Stimulated activated CD8-positive, alpha-beta memory T cell treated with anti-CD3 and anti-CD28 coated beads, Interleukin-15, amount 100 ng/mL, for 1 hour (primary cell): ENCODE measurements around the gene LRRC75A.
A peak's percentile ranks its signal among the peaks of the same experiment; 100 is the strongest.
"Not testable (repeated sequence)": the region's sequence is repeated elsewhere in the genome, so short reads cannot be mapped to it uniquely, and the experiment has no call there.

Experiments
- DNase-seq: peaks from one replicate; pipeline ENCODE4 v3.0.0-alpha.2; 2020; ENCODE audit warnings: low read depth

Gene LRRC75A

GRCh38 chr17:16432017-16432416 is 60.0 kb downstream of the LRRC75A start:
- DNase-seq: no peak

DNA sequence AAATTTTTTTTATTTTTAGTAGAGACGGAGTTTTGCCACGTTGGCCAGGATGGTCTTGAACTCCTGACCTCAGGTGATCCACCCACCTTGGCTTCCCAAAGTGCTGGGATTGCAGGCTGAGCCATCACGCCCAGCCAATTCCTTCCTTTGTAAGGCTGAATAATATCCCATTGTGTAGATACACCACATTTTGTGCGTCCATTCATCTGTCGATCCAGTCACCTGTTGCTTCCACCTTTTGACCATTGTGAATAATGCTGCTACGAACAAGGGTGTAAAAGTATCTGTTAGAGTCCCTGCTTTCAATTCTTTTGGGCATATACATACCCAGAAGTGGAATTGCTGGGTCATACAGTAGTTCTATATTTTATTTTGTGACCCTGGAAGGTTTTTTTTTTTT is 61.3 kb downstream of the LRRC75A start:
- DNase-seq: no peak

- DNase-seq: no peak
Measured at GRCh38 chr17:16429083-16429482, 62.9 kb downstream of the LRRC75A start.

DNA sequence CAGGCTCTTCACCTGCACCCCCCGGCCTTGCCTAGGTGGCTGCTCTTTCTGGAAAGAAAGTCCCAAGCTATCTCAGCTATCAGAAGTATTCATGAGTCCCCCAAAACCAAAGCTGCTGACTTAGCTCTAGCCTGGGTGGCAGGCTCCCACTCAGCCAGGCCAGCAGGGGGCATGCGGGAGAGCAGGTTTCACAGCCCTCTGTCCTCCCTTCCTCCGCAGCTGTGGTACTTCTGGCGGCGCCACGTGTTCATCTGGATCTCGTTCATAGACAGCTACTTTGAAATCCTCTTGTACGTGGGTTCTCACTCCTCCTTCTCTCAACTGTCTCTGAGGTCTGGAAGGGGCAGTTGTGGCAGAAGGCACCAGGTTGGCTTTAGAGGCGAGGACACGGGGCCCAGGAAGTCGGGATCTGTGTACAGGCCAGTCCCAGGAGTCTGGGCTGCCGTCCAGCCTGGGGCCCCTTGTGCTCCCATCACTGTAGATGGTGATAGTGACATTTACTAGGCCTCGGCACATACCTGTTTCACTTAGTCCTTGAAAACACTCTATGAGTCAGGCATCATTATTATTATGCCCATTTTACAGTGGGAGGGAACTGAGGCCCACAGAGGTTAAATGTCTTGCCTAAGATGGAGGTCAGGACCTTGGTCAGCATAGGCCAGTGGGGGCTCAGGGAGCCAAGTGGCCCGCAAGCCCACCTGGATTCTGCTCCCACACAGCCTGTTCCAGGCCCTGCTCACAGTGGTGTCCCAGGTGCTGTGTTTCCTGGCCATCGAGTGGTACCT is 63.7 kb downstream of the LRRC75A start:
- no peak for DNase-seq

DNA sequence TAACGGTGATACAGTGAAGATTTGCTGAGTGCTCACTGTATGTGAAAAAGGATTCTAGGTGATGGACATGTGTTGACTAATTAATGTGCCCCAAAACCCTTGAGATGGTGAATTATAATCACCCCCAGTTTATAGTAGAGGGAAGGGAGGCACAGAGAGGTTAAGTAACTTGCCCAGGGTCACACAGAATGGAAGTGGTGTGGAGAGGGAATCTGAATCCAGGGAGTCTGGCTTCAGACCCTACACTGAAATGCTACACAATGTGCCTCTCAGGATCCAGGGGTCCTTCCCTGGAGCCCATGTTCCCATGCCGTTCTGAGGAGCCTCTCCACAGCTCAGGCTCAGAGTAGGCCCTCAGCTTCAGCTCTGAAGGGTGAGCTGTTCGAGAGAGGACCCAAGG is 65.0 kb downstream of the LRRC75A start:
- no peak for DNase-seq

DNA sequence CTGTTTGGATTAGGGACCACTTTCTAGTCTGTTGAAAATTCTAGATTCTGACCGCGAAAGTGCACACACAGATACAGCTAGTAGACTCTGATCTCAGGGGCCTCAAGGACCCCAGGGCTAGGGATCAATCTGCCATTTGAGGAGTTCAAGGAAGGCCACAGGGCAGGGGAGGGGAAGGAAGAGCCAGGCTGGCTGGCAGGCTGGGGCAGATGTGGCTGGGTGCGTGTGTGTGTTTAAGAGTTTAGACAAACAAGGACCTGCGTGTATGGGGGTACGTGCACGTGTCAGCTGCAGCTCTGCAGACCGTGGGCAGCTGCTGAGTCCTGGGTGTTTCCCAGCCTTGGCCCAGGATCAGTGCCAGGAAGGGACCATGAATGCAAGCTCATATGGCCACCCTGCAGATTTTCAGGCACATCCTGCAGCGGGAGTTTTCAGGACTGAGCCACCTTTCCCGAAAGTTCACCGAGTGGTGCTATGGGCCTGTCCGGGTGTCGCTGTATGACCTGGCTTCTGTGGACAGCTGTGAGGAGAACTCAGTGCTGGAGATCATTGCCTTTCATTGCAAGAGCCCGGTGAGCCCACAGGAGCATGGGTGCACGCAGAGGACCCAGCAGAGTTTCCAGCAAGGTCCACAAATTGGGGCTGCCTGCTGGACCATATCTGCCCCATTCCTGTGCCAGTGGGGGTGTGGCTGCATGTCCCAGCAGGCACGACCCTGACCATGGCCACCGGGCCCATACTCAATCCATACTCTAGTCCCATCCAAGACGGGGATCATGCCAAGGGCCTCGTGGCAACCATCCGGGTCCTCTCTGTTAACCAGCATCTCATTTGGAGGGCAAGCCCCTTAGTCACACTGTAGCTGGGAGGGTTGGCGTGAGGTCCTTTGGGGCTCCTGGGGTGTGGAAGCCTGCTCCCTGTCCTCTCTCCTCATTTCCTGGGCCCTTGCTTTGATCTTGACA is 66.0 kb downstream of the LRRC75A start:
- no peak for DNase-seq

- DNase-seq: no peak
Measured at GRCh38 chr17:16425202-16425601, 66.8 kb downstream of the LRRC75A start.

DNA sequence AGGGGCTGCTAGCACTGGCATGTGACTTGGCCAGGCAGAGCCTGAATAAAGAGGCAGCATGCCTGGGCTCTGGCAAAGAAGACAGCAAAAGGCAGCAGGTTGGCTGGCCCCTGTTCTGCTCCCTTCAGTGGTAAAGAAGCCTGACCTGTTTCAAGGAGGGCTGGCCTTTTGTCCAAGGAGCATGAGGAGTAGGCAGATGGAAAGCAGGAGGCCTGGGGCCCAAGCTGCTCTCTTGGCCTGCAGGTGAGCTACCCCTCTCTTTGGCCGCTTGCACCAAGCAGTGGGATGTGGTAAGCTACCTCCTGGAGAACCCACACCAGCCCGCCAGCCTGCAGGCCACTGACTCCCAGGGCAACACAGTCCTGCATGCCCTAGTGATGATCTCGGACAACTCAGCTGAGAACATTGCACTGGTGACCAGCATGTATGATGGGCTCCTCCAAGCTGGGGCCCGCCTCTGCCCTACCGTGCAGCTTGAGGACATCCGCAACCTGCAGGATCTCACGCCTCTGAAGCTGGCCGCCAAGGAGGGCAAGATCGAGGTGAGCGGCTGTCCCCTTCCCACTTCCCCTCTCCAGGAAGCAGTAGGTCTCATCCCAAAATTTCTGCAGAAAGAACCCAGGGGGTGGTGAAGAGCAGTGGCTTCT is 68.6 kb downstream of the LRRC75A start:
- no peak for DNase-seq

GRCh38 chr17:16422416-16422815 is 69.6 kb downstream of the LRRC75A start:
- no peak for DNase-seq

GRCh38 chr17:16419929-16420271 is 72.1 kb downstream of the LRRC75A start:
- DNase-seq: peak; percentile 29

- DNase-seq: peak; percentile 38
Measured at GRCh38 chr17:16419074-16419928, 72.7 kb downstream of the LRRC75A start.

DNA sequence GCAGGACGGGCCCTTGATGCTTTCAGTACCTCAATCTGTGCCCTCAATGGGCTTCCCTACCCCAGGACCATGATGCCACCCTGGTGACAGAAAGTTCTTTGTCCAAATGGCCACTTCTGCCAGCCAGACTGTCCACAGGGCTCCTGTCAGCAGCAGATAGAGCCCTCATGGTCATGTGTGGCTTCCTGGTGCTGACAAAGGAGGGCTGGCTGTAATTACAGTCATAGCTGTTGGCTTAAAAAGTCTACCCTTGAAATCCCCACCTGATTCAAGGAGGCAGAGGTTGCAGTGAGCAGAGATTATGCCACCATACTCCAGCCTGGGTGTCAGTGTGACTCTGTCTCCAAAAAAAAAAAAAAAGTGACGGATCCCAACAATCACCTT is 73.3 kb downstream of the LRRC75A start:
- DNase-seq: no peak

DNA sequence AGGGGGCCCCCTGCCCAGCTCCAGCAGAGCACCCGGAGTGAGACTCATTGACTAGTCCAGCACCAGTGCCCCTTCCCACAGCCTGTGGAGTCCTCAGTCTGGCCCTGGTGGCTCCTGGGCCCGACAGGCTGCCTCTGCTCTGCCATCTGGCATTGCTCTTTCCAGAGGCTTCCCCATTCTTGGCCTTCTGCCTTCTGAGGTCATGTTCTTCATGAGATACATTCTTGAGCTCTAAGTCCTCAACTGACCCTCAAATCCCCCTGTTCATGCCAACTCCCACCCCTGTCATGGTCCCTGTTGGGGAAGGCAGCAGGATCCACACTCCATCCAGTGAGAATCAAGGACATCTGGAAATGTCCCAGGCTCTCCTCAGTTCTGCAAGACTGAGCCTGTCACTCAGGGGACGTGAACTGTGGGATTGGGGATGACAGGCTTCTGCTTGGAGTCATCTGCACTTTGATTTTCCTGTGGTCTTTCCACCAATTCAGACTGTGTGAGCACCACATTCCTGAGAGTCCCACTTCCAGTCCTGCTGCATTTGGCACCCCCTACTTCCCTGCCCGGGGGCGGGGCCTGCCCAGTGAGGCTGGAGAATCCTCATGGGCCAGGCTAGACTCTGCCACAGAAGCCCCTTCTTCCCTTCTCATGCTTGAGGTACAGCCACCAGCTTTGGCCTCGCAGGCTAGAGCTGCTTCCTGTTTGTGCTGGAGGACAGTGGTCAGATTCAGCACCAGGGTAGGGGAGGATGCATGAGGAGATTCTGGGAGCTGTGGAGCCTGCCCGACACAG is 73.9 kb downstream of the LRRC75A start:
- no peak for DNase-seq

DNA sequence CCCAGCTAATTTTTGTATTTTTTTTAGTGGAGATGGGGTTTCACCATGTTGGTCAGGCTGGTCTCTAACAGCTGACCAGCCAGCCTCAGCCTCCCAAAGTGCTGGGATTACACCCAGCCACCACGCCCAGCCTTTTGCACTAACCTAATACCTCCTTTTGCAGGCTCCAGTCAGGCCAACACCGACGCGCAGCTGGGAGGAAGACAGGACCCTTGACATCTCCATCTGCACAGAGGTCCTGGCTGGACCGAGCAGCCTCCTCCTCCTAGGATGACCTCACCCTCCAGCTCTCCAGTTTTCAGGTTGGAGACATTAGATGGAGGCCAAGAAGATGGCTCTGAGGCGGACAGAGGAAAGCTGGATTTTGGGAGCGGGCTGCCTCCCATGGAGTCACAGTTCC is 74.6 kb downstream of the LRRC75A start:
- no peak for DNase-seq

- peak; percentile 24 for DNase-seq
Measured at GRCh38 chr17:16415031-16415924, 76.7 kb downstream of the LRRC75A start, which contains the start of gene TRPV2. TSS of gene TRPV2 (plus strand) at chr17:16415571. CDS start at chr17:16417669, 2,098 bp downstream.

DNA sequence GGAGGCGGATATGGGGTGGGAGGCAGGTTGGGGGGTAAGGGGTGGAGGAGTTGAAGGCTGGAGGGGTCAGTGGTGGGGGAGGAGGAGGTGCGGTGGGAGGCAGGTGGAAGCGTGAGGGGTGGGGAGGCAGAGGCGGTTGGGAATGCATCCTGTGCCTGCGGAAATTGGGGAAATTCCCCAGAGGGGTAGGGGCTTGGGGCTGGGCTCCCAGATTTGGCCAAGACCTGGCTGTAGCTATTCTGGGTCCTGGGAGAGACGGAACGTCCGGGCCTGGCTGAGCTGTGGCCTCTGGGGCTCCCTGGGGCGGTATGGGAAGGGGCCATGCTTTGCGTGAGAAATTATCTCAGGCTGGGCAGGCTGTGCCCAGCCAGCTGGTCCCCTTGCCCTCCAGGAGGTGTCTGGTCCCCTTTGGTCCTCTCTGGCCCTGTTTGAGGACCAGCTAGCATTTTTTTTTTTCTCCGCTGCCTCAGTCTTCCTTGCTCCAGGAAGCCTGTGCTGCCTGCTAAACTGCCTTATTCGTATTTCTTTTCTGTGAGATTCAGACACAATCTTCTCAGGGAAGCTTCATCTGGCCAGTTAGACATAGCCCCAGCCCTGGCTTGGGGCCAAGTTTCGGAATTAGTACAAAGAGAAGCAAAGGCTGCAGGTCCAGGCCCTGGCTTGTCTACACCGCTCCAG is 83.9 kb downstream of the LRRC75A start:
- no peak for DNase-seq

DNA sequence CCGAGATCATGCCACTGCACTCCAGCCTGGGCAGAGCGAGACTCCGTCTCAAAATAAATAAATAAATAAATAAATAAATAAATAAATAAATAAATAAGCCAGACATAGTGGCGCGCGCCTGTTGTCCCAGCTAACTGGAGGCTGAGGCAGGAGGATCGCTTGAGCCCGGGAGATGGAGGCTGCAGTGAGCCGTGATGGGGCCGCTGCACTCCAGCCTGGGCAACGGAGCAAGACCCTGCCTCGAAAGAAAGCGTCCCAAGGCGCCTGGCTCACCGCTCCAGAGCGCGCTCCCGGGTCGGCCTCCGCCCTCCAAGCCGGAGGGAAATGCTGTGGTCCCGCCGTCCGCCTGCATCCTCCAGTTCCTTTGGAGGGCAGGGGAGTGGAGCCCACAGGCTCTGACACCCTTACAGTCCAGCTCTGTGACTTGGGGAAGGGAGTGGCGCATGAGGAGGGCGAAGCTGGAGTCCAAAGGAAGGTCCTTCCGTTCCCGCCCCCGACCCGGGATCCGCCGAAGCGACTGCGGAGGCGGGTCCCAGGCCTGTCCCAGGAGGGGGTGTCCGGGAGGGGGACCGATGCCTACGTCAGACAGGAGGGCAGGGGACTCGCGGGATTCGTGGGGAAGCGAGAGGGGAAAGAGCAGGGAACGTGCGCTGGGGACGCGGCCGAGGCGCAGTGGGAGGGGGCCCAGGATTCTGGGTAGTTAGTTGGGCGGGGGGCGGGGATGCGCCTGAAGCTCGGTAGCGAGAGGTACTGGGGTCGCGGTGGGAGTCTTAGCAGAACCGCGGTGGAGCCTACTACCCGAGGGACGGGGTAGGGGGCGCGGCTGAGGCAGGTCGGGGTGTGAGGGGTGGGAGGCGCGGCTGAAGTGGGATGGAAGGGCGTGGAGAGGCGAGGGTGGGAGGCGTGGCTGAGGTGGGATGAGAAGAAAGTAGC is 85.0 kb downstream of the LRRC75A start:
- no peak for DNase-seq

DNA sequence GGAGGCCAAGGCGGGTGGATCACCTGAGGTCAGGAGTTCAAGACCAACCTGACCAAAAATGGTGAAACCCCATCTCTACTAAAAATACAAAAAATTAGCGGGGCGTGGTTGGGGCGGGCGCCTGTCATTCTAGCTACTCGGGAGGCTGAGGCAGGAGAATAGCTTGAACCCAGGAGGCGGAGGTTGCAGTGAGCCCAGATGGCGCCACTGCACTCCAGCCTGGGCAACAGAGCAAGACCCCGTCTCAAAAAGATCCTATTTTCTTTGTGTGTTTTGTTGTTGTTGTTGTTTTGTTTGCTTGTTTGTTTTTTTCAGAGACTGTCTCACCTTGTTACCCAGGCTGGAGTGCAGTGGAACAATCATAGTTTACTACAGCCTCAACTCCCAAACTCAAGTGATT is 88.1 kb downstream of the LRRC75A start:
- DNase-seq: not testable (repeated sequence)
